ENCODE results near the gene NBAS.
"Not testable (repeated sequence)": the region's sequence is repeated elsewhere in the genome, so short reads cannot be mapped to it uniquely, and the experiment has no call there.

The NBAS gene

DNA sequence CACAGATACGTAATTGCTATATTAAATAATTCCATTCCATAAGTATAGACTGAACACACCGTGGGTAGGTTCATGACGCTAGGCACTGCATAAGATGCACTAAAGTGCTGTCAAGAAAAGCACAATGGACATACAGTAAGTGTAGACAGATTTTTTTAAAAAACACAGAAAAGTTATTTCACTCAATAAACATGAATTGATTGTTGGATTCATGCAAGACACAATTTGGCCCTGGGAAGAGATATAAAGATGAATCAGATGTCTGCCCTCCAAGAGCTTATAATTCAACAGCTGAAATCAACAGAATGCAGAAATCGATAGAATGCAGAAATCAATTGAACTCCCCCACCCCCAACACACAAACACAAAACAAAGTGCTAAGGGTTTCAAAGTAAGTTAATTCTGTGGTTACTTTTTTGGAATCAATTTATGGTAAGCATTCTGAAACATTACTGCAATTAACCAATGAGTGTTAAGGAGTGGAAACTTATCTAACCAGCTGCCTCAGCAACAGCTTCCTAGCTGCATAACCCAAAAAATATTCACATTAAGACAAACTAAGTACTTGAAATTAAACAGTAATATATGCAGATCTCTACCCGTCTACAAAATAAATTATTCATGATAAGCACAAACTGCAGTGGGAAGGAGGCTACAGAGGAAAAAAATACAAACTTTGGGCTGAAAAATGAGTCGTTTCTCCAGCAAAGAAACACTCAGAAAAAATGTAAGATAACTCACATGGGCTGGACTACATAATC lies 1.6 kb downstream of the NBAS start:
- no peak for DNase-seq (ENCODE audit: low spot score)

DNA sequence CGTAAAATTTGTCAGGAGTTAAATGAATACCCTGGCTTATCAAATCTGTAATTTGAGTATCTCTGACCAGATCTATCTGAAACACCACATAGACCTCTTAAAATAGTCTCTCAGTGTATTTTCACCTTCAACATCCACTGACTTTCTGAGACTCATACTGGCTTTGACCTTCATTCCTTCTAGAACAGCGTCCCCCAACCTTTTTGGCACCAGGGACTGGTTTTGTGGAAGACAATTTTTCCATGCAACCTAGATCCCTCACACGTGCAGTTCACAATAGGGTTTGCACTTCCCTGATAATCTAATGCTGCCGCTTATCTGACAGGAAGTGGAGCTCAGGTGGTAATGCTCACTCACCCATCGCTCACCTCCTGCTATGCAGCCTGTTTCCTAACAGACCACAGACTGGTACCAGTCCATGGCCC lies 3.2 kb downstream of the NBAS start:
- DNase-seq (ENCODE audit: low spot score), result no peak

DNA sequence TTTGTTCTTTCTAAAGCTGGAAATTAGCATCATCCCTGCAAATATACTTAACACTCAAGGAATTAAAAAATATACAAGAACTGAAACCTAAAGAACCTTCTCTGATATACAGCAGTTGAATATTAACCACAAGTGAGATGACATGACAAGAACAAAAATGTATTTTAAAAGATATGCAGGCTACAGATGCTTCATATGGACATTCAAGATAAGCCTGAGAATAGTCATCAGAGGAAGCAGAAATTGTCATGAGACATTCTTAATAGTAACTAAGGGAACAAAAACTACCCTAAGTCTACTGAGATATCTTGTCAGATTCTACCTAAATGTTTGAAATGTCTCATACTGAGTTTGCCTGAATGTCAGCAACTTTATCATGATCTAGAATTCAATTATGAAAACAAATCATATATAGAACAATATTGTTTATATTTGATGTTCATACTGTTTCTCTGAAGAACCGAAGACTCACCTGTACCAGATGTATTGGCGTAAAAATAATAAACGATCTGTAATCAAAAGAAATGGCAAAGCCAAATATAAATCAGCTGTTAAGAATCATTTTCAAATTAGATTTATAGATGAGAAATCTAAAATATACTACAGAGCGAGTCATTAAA lies 4.7 kb downstream of the NBAS start:
- no peak for DNase-seq (ENCODE audit: low spot score)

DNA sequence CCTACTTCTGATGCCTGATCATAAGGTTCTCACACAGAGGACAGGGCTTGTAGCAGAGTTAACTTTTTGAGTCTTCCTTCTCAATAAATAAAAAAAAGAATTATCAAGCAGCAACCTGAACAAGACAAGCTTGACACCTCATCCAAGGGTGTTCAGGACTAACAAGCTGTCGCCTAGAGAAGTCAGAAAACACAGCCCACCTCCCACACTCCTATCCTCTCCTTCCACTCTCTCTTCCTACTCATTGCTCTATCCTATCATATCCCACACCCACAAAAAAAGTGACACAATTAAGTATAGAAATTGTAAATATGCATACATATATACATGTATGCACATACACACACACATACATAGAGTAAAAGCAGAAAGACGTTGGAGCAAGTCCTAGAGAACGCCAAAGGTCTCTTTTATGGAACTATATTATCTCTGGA lies 5.4 kb downstream of the NBAS start:
- no peak for DNase-seq (ENCODE audit: low spot score)

DNA sequence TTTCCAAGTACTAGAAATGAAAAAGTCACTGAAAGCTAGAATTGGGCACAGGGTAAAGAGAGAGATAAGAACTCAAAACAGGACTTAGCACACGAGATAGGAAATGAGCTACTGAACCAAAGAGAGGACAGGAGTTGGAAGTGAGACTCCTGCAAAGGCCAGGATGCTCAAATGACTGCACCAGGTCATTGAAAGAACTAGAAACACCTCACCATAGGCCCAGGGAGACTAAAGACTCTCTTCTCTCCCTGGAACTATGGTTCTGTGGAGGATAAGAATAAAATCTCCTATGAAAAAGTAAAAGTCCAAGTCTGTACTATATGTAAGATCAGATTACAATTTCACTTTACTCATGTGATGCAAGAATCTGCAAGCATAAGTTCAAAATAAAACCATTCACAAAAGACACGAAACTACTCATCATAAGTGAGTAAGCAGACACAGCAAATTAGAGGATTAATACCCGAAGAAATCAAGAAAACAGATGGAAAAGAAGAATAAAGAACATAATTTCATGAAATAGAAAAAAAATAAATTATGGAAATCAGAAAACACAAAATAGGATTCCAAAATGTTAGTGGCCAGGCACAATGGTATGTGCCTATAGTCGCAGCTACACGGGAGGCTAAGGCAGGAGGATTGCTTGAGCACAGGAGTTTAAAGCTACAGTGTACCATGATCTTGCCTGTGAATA lies 6.5 kb downstream of the NBAS start:
- DNase-seq (ENCODE audit: low spot score), result no peak

DNA sequence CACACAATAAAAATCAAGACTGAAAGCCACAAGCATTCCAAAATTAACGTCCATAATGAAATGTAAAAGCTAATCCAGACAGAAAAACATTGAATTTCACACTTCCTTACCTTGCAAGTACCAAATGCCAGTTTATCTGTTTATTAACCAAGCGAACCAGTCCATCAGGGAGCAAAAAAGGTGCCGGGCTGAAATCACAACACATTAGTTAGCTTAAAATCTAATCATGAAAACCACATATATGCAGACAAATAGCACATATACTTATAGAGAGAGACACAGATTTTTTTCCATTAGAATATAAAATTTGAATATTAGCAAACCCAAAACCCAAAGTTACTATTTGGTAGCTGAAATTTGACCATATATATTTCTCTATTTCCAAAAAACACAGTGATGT lies 7.2 kb downstream of the NBAS start:
- no peak for DNase-seq (ENCODE audit: low spot score)

DNA sequence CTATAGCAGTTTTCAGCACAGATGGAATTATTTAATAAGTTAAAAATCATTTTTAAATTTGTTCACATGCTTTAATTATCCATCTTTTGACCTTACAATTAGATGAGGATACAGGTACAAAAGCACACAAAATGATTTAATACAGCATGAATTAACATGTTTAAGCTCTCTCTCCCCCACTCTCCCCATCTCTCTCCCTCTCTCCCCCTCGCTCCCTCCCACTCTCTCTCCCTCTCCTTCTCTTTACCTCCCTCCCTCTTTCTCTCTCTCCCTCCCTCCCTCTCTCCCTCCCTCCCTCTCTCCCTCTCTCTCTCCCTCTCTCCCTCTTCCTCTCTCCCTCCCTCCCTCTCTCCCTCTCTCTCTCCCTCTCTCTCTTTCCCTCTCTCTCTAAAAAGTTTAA lies 7.6 kb downstream of the NBAS start:
- DNase-seq (ENCODE audit: low spot score), result no peak

DNA sequence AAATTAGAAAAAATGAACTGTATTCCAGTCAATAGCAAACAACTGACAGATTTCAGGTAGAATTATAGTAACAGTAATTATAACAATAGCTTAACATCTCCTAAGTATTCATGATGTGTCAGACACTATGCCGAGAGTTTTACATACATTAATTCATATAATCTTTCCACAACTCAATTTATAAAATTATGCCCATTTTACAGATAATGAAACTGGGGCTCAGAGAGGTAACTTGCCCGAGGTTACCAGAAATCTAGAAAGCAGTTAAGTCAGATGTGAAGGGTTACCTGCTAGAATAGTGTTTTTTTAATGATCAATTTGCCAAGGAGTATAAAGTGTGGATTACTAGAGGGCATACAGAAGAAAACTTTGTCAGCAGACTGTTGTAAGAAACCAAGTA lies 12.2 kb downstream of the NBAS start:
- no peak for DNase-seq (ENCODE audit: low spot score)

DNA sequence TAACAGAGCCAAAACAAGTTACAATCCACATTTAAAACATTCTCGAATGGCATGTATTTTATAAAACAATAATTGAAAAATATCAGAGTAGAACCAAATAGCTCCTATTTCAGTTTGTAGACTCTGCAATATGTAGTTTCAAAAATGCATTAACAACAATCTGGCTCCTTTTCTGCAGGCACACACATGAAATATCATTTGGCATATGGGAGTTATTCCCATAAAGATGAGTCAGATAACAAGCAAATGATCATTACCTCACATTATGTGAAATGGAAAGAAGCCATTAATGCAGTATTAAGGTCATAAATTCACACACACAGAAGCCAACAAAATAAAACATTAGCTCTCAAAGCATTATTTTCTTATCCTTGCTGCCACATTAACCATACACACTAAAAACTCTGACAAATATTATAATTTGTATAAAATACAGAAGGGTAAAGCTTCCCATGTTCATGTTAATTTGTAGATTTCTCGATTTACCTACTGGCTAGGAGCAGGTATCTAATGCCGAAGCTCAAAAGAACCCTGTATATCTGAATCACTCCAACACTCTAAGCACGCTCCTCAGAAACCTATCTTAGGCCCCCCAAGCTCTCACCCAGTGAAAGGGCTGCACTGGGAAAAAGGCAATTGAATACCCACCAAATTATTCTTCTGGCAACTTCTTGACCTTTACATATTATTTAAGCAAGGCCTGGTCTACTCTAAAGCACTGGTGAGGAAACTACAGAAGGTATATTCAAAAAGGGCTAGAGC lies 13.8 kb downstream of the NBAS start:
- DNase-seq (ENCODE audit: low spot score), result no peak

DNA sequence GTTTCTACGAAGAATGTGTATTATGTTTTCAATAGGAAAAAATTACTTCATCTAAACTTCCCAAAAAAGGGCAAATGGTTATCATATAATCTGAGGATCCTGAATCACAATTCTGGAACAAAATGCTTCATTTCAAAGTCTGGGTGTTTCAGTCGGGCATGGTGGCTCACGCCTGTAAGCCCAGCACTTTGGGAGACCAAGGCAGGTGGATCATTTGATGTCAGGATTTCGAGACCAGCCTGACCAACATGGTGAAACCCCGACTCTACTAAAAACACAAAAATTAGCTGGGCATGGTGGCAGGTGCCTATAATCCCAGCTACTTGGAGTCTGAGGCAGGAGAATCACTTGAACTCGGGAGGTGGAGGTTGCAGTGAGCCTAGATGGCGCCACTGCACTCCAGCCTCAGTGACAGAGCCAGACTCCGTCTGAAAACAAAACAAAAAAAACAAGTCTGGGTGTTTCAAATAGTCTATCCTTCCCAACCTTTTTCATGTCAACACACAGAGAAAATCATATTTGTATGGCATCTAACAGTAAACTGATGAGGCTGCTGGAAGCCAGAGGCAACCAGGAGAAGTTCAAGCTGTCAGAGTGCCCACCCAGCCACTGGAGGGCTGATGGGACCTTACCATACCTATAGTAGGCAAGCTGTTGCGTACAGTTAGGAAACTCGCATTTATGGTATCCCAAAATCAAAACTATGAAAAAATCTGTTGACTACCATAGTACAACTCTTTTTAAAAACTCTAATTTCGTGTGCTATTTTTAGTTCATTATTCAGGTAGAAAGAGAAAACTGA lies 14.6 kb downstream of the NBAS start:
- DNase-seq (ENCODE audit: low spot score), result no peak

DNA sequence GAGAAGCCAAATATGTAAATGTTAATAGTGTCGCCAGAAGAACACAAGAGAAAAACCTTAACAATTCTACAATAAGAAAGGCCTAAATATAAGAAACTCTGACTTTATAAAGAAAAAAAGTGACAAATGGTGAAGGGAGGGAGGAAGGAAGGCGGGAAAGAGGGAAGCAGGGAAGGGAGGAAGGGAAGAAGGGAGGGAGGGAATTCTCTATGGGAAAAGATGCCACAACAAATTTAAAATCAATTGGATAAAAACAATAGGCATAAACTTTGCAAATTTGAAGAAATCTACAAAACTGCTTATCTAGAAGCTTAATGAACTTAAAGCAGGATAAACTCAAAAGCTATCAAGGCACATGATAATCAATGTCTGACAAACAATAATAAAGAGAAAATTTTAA lies 16.9 kb downstream of the NBAS start:
- DNase-seq (ENCODE audit: low spot score), result no peak

DNA sequence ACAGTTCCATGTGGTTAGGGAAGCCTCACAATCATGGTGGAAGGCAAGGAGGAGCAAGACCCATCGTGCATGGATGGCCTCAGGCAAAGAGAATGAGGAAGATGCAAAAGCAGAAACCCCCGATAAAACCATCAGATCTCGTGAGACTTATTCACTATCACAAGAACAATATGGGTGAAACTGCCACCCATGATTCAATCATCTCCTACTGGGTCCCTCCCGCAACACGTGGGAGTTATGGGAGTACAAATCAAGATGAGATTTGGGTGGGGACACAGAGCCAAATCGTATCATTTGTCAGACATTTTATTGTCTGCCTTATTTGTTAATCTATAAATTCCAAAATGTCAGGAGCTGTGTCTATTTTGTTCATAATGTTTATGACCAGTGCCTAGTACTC lies 17.6 kb downstream of the NBAS start:
- no peak for DNase-seq (ENCODE audit: low spot score)

DNA sequence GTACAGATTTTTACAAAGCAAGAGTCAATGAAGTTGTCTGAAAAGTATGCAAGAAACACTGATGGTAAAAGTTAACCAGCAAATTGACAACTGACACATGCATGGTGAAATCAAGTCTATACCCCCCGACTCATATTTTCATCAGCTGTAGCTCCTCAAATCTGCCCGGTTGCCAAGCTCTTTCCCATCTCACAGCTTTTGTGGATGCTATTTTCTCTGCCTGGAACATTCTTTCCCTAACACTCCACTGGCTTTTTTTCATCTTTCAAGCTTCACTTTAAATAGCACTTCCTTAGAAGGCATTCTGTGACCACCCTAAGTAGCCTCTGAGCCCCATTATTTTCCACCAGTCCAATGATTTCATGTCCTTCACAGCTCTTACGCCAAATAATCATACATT lies 18.1 kb downstream of the NBAS start:
- no peak for DNase-seq (ENCODE audit: low spot score)

DNA sequence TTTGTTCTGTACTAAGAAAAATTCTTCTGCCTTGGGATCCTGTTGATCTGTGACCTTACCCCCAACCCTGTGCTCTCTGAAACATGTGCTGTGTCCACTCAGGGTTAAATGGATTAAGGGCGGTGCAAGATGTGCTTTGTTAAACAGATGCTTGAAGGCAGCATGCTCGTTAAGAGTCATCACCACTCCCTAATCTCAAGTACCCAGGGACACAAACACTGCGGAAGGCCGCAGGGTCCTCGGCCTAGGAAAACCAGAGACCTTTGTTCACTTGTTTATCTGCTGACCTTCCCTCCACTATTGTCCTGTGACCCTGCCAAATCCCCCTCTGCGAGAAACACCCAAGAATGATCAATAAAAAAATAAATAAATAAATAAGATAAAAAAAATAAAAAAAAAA lies 18.9 kb downstream of the NBAS start:
- not testable (repeated sequence) for DNase-seq (ENCODE audit: low spot score)

DNA sequence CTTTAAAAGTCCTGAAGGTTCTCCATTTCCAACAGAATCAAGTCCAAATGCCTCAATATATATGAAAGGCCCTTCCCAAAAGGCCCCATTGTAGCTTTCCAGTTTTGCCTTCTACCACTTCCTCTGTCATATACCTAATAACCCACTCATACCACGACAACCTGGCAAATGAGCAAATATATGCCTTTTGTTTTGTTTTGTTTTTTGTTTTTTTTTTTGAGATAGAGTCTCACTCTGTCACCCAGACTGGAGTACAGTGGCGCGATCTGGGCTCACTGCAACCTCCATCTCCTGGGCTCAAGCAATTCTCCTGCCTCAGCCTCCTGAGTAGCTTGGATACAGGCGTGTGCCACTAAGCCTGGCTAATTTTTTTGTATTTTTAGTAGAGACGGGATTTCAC lies 20.6 kb downstream of the NBAS start:
- not testable (repeated sequence) for DNase-seq (ENCODE audit: low spot score)

DNA sequence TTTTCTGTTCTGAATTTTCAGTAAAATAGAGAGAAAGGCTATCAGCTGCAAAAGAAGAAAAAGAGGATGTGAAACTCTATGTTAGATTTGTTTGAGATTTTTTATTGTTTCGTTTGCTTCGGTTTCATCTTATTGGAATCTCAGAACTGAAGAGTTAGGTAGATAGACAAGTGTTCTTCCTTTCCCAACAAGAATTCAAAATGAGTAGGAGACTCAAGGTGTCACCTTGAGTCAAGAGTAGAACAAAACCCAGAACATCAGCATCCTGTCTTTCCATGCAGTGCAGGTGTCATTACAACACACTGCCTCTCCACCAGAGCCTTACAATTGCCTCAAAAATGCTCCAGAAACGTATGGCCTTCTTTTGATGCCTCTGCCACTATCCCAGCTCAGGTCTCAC lies 21.1 kb downstream of the NBAS start:
- no peak for DNase-seq (ENCODE audit: low spot score)

DNA sequence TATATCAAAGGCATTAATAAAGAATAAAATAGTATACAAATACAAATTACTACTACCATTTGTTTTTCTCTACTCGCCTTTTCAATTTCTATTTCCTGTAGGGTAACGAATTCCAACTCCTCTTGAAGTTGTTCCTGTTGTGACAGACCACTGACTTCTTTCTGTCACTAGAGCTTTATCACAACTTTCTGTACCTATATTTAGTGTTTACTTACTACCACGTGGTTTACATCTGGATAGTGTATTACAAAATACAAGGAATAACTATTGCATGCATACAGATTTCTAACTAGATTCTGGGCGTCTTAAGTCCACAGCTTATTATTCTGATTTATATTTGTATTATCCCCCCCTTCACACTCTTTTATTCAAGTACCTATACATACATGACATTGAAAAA lies 22.3 kb downstream of the NBAS start:
- DNase-seq (ENCODE audit: low spot score), result no peak

DNA sequence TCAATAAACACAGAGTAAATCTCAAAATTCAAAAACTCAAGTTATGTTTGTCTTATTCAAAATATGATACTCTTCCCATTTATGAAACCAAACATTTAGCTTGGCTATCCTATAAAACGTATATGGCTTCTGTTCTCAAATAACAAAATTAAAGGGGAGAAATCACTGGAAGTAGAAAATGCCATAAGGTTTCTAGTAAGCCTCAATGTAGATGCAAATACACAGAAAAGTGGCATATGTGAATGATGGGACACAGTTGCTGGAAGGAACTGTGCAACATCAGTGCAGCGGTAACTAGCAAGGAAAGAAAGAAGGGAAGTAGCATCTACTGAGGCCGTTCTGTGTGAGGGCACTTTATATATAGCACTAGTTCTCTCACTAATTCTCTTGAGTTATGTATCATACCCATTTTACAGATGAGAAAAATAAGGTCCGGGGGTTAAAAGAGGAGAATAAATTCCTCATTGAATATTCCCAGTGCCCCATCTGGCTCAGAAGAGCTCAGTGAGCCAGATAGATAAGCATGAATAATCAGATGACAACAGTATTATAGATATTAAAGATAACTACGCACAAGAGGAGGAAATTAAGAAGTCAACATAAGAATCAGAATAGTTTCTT lies 27.2 kb downstream of the NBAS start:
- no peak for DNase-seq (ENCODE audit: low spot score)

DNA sequence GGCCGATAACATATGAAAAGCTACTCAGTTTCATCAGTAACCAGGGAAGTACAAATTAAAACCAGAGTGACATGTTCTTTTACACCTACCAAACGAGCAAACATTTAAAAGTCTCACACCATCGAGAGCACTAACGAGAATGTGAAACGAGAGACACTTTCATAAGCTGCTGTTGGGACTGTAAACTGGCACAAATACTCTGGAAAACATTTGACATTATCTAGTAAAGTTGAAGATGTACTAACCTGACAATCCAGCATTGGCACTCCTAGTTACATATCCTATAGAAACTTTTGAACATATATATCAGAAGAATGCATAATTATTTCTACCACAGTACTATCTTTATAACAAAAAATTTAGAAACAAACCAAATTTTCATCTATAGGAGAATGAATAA lies 28.1 kb downstream of the NBAS start:
- no peak for DNase-seq (ENCODE audit: low spot score)

DNA sequence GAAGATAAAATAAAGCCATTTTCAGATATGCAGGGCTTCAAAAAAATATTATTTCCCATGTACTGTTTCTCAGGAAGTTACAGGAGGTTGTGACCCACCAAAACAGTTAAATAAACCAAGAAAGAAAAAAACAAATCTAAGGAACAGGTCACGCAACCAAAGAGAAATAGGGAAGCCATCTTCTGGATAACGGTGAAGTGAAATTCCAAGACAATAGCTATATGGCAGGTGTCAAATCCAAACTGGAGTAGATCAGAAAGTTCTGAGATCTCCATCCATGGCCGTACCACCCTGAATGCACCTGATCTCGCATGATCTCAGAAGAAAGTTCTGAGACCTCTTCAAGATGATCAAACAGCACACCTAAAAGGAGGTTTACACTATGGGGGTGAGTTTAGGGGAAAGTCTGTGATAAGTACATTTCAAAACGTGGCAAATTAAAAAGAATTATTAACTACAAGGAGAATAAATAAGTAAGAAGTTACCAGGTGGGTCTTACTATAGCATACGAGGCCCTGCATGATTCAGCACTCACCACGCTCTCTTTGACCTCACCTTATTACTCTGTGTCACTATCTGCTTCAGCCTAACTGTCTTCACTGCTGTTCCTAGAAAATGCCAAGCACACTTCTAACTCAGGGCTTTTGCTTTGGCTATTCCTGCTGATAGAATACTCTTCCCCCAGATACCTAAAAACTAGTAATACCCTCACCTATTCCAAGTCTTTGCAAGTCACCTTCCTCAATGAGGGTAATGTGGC lies 29.9 kb downstream of the NBAS start:
- no peak for DNase-seq (ENCODE audit: low spot score)

Data from CD4-positive, alpha-beta T cell treated with Interleukin-6 at 100 ng/mL for 8 hours (primary cell).